Measurements from ENCODE around the gene SERPINA4. TPM values are rescaled to one million over a fixed set of nuclear protein-coding genes. Genes with fewer than 3 reads are reported as not detected.

SERPINA4 gene
- total RNA-seq, 2 donors from 2014 or later = 0.37 TPM; not detected in 1

- Histone ChIP-seq H3K4me1 (peaks cover 4% of the 10 kb centered on the region), H3K9ac (ENCODE audit: low read depth in 2 of 2, low read length in 2 of 2) (no peak overlapping the region), H3K27ac (peak overlapping the region; percentile 65), H3K36me3 (no peaks in the 10 kb centered on the region), H3K9me3 (no peaks in the 10 kb centered on the region), H3K4me3 (no peak overlapping the region), H3K27me3 (no peaks in the 10 kb centered on the region)
- intact Hi-C loops (cut with DNase I) = no loop called here
- DNase-seq = no peak
- no peak for TF ChIP-seq CTCF (IDR thresholded peaks at IDR 0.05)
Observed at GRCh38 chr14:94598506-94598815, 37.2 kb downstream of the SERPINA4 start.

GRCh38 chr14:94598816-94599655 is 37.8 kb downstream of the SERPINA4 start:
- peak overlapping the region in 1 of 2 donors; percentile 31 for H3K9ac ChIP-seq (ENCODE audit: low read depth in 2 of 2, low read length in 2 of 2)
- TF ChIP-seq CTCF (IDR thresholded peaks at IDR 0.05) = no peak
- intact Hi-C loops (cut with DNase I) = no loop called here

GRCh38 chr14:94599656-94600004 is 38.4 kb downstream of the SERPINA4 start:
- no peak overlapping the region for H3K4me3 ChIP-seq
- no peaks in the 10 kb centered on the region for H3K36me3 ChIP-seq
- TF ChIP-seq CTCF (IDR thresholded peaks at IDR 0.05) = no peak
- no peaks in the 10 kb centered on the region for H3K9me3 ChIP-seq
- no peak for DNase-seq
- peak overlapping the region; percentile 65 for H3K27ac ChIP-seq
- intact Hi-C loops (cut with DNase I) = no loop called here
- H3K4me1 ChIP-seq = peaks cover 4% of the 10 kb centered on the region
- peak overlapping the region in 1 of 2 donors; percentile 31 for H3K9ac ChIP-seq (ENCODE audit: low read depth in 2 of 2, low read length in 2 of 2)
- no peaks in the 10 kb centered on the region for H3K27me3 ChIP-seq

More at GRCh38 chr14:94598816-94599655, 37.8 kb downstream of the SERPINA4 start:
- no peak overlapping the region for H3K4me3 ChIP-seq
- H3K27ac ChIP-seq = peak overlapping the region; percentile 65
- H3K4me1 ChIP-seq = peaks cover 4% of the 10 kb centered on the region
- DNase-seq = peak; percentile 80
- no peaks in the 10 kb centered on the region for H3K9me3 ChIP-seq
- H3K27me3 ChIP-seq = no peaks in the 10 kb centered on the region
- no peaks in the 10 kb centered on the region for H3K36me3 ChIP-seq

GRCh38 chr14:94600148-94600545 is 38.9 kb downstream of the SERPINA4 start:
- no peaks in the 10 kb centered on the region for H3K36me3 ChIP-seq
- TF ChIP-seq CTCF (IDR thresholded peaks at IDR 0.05) = no peak
- H3K4me1 ChIP-seq = peaks cover 4% of the 10 kb centered on the region
- H3K9me3 ChIP-seq = no peaks in the 10 kb centered on the region
- H3K4me3 ChIP-seq = no peak overlapping the region
- no peak overlapping the region for H3K9ac ChIP-seq (ENCODE audit: low read depth in 2 of 2, low read length in 2 of 2)
- intact Hi-C loops (cut with DNase I) = no loop called here
- H3K27me3 ChIP-seq = no peaks in the 10 kb centered on the region
- DNase-seq = no peak
- H3K27ac ChIP-seq = no peak overlapping the region

- Histone ChIP-seq H3K4me1 (peaks cover 4% of the 10 kb centered on the region), H3K27me3 (no peaks in the 10 kb centered on the region), H3K9me3 (no peaks in the 10 kb centered on the region), H3K9ac (ENCODE audit: low read depth in 2 of 2, low read length in 2 of 2) (no peak overlapping the region), H3K36me3 (no peaks in the 10 kb centered on the region), H3K27ac (peak overlapping the region; percentile 32), H3K4me3 (no peak overlapping the region)
- peak; percentile 58 for DNase-seq
- intact Hi-C loops (cut with DNase I) = no loop called here
- TF ChIP-seq CTCF (IDR thresholded peaks at IDR 0.05) = no peak
Observed at GRCh38 chr14:94601884-94602391, 40.7 kb downstream of the SERPINA4 start.
